ENCODE results near the gene RPH3AL. TPM values are rescaled to one million over a fixed set of nuclear protein-coding genes. Genes with fewer than 3 reads are reported as not detected.
A peak's percentile ranks its signal among the peaks of the same experiment; 100 is the strongest.

Gene RPH3AL
- total and polyA plus RNA-seq, 2 donors from 2014 or later: 18.1 to 55.9 TPM

DNA sequence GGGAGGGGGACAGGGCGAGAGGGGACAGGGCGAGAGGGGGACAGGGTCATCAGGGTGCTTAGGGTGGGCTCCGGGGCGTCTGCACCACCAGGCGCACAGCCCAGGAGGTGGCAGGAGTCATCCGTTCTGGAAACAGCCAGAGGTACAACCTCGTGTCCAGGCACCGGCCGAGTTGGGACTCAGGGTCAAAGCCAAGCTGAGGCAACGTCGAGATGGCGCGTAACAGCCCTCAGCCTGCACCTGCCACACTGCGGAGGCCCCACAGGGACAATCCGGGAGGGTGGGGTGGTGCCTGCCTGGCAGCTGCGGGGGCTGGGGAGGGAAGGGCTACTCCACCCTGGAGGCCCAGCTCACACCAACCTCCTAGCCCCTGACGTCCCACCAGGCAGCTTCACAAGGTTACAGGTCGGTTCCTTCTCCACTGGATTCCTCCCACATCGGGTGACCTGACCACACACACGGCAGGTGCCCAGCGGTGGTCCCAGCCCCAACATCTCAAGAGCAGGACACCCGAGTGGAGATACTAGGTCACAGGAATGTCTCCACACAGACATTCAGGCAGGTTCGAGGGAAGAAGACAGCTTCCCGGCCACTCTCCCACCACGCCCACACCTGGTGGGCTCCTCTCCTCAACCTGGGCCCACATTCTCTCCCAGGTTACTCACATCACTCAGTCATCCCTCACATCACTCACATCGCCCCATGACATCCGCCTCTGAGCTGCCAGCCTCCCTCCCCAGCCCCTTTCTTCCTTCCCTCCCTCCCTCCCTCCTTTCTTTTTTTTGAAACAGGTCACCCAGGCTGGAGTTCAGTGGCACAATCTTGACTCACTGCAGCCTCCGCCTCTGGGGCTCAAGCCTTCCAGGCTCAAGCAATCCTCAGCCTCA lies 47.3 kb downstream of the RPH3AL start:
- FAIRE-seq (no peak), DNase-seq (peak; percentile 64 to 87 (median 68))
- peaks cover 0 to 13% (median 3%) of the 10 kb centered on the region in 3 donors for H3K4me1 ChIP-seq (ENCODE audit: control insufficient read depth in 2 of 3, insufficient read depth in 2 of 3, low read depth in 1 of 3, low read length in 3 of 3)
- TF ChIP-seq, protein P1, sequence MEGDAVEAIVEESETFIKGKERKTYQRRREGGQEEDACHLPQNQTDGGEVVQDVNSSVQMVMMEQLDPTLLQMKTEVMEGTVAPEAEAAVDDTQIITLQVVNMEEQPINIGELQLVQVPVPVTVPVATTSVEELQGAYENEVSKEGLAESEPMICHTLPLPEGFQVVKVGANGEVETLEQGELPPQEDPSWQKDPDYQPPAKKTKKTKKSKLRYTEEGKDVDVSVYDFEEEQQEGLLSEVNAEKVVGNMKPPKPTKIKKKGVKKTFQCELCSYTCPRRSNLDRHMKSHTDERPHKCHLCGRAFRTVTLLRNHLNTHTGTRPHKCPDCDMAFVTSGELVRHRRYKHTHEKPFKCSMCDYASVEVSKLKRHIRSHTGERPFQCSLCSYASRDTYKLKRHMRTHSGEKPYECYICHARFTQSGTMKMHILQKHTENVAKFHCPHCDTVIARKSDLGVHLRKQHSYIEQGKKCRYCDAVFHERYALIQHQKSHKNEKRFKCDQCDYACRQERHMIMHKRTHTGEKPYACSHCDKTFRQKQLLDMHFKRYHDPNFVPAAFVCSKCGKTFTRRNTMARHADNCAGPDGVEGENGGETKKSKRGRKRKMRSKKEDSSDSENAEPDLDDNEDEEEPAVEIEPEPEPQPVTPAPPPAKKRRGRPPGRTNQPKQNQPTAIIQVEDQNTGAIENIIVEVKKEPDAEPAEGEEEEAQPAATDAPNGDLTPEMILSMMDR (IDR thresholded peaks at IDR 0.05; ENCODE audit: borderline replicate concordance, extremely low read depth, insufficient read depth): no peak
- H3K36me3 ChIP-seq (ENCODE audit: control insufficient read depth in 2 of 3, insufficient read depth in 3 of 3, low read length in 3 of 3): no peaks in the 10 kb centered on the region
- intact Hi-C loops (cut with DNase I): no loop called here
- no peaks in the 10 kb centered on the region for H3K27me3 ChIP-seq (ENCODE audit: control insufficient read depth, insufficient read depth, low read length)
- H3K9me3 ChIP-seq (ENCODE audit: control insufficient read depth in 2 of 3, insufficient read depth in 1 of 3, low read length in 3 of 3): no peaks in the 10 kb centered on the region
- no peak overlapping the region for H3K4me3 ChIP-seq (ENCODE audit: low read length in 3 of 3)
- no peak overlapping the region for H3K9ac ChIP-seq (ENCODE audit: low read length in 3 of 3)
- peak overlapping the region; percentile 80 to 88 for H3K27ac ChIP-seq (ENCODE audit: low read depth in 2 of 2, low read length in 2 of 2)

DNA sequence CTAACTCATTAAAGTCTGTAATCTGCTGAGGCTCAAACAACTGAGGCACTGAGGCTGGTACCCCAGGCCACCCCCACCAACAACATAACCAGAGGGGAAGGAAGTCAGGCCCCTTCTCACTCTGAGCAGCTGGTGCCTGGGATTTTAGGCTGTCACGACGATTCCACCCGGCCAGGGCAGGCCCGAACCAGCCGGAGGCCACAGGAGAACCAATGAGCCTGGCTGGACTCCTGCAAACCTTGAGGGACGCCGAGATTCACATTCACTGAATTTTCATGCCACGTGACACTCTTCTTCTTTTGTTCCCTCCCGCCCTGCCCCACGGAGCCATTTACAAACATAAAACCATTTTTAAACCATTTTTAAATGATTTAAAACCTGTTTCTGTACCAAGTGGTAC lies 48.1 kb downstream of the RPH3AL start:
- peak overlapping the region in 1 of 3 donors; percentile 37 for H3K4me3 ChIP-seq (ENCODE audit: low read length in 3 of 3)
- FAIRE-seq: no peak
- intact Hi-C loops (cut with DNase I): no loop called here

DNA sequence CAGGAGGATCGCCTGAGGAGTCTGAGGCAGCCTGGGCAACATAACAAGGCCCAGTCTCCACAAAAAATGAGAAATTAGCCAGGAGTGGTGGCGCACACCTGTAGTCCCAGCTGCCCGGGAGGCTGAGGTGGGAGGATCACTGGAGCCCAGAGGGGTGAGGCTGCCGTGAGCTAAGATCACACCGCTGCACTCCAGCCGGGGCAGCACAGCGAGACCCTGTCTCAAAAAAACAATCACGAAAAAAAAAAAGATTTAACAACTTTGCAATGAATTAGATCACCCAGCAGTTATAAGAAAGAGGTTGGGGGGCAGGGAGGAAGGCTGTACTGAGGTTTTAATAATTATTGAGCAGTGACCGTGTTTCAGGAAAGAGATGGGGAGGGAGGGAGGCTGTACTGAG lies 49.4 kb downstream of the RPH3AL start:
- no peak for FAIRE-seq
- H3K27ac ChIP-seq (ENCODE audit: low read depth in 2 of 2, low read length in 2 of 2): no peak overlapping the region
- H3K9ac ChIP-seq (ENCODE audit: low read length in 3 of 3): no peak overlapping the region
- no peaks in the 10 kb centered on the region for H3K9me3 ChIP-seq (ENCODE audit: control insufficient read depth in 2 of 3, insufficient read depth in 1 of 3, low read length in 3 of 3)
- no peaks in the 10 kb centered on the region for H3K27me3 ChIP-seq (ENCODE audit: control insufficient read depth, insufficient read depth, low read length)
- DNase-seq: peak in 4 of 5 donors; percentile 37 to 75 (median 58)
- peaks cover 0 to 13% (median 3%) of the 10 kb centered on the region in 3 donors for H3K4me1 ChIP-seq (ENCODE audit: control insufficient read depth in 2 of 3, insufficient read depth in 2 of 3, low read depth in 1 of 3, low read length in 3 of 3)
- intact Hi-C loops (cut with DNase I): no loop called here
- TF ChIP-seq, protein P1 (IDR thresholded peaks at IDR 0.05; ENCODE audit: borderline replicate concordance, extremely low read depth, insufficient read depth): no peak
- no peaks in the 10 kb centered on the region for H3K36me3 ChIP-seq (ENCODE audit: control insufficient read depth in 2 of 3, insufficient read depth in 3 of 3, low read length in 3 of 3)
- H3K4me3 ChIP-seq (ENCODE audit: low read length in 3 of 3): no peak overlapping the region

More for the DNA sequence above, 48.1 kb downstream of the RPH3AL start:
- TF ChIP-seq, protein P1 (IDR thresholded peaks at IDR 0.05; ENCODE audit: borderline replicate concordance, extremely low read depth, insufficient read depth): no peak
- Histone ChIP-seq H3K4me1 (ENCODE audit: control insufficient read depth in 2 of 3, insufficient read depth in 2 of 3, low read depth in 1 of 3, low read length in 3 of 3) (peaks cover 0 to 13% (median 3%) of the 10 kb centered on the region in 3 donors), H3K27ac (ENCODE audit: low read depth in 2 of 2, low read length in 2 of 2) (peak overlapping the region; percentile 40 to 71), H3K27me3 (ENCODE audit: control insufficient read depth, insufficient read depth, low read length) (no peaks in the 10 kb centered on the region), H3K36me3 (ENCODE audit: control insufficient read depth in 2 of 3, insufficient read depth in 3 of 3, low read length in 3 of 3) (no peaks in the 10 kb centered on the region), H3K9me3 (ENCODE audit: control insufficient read depth in 2 of 3, insufficient read depth in 1 of 3, low read length in 3 of 3) (no peaks in the 10 kb centered on the region), H3K9ac (ENCODE audit: low read length in 3 of 3) (peak overlapping the region in 2 of 3 donors; percentile 18 to 40)
- peak; percentile 72 to 88 (median 82) for DNase-seq
